K562 (cell line): ENCODE results near the gene XPR1. TPM values are rescaled to one million over a fixed set of nuclear protein-coding genes. Genes with fewer than 3 reads are reported as not detected.
A peak's percentile ranks its signal among the peaks of the same experiment; 100 is the strongest.

Experiments used
- CAMTA2 ChIP-seq: fragments of 250-450 bp; sonication (Bioruptor Pico); conservative IDR thresholded peaks from 2 replicates; pipeline ENCODE4 v1.5.1; 2022
- CBFA2T3 ChIP-seq: fragments of 450-650 bp; IDR thresholded peaks from 2 replicates; pipeline ENCODE4 v1.6.1; 2017
- CHD4 ChIP-seq: fragments of 200-600 bp; sonication (generic); IDR thresholded peaks from 3 replicates; pipeline ENCODE4 v1.6.1; 2012; ENCODE audit warnings: low read depth, mild to moderate bottlenecking, mixed read lengths, low read length, inconsistent platforms; ENCODE audit not compliant: insufficient read depth, insufficient replicate concordance, poor library complexity, severe bottlenecking
- DACH1 ChIP-seq: fragments of 450-650 bp; IDR thresholded peaks from 2 replicates; pipeline ENCODE4 v1.6.1; 2018; ENCODE audit not compliant: partially characterized antibody
- DDX20 ChIP-seq: fragments of 450-650 bp; IDR thresholded peaks from 2 replicates; pipeline ENCODE4 v1.6.1; 2016; ENCODE audit warnings: missing genetic modification characterization, low read depth, mild to moderate bottlenecking, missing compliant biosample characterization, moderate library complexity
- GATAD2B ChIP-seq: fragments of 450-650 bp; IDR thresholded peaks from 2 replicates; pipeline ENCODE4 v1.6.1; 2017; ENCODE audit warnings: mild to moderate bottlenecking, borderline replicate concordance
- HNRNPK ChIP-seq: fragments of 200-400 bp; formaldehyde crosslinking; IDR thresholded peaks from one replicate; pipeline ENCODE4 v1.6.1; 2018; ENCODE audit warnings: mild to moderate bottlenecking, low read depth, low read length; ENCODE audit not compliant: poor library complexity, severe bottlenecking
- HNRNPUL1 ChIP-seq: fragments of 200-400 bp; formaldehyde crosslinking; IDR thresholded peaks from 2 replicates; pipeline ENCODE4 v1.6.1; 2017; ENCODE audit warnings: low read length
- MBD1 ChIP-seq: fragments of 250-450 bp; sonication (Bioruptor Pico); IDR thresholded peaks from 2 replicates; pipeline ENCODE4 v1.8.0; 2022; ENCODE audit warnings: inconsistent platforms
- STAG1 ChIP-seq: sonication (generic); formaldehyde crosslinking; IDR thresholded peaks from 2 replicates; pipeline ENCODE4 v1.5.0; 2020; ENCODE audit warnings: missing genetic modification reagents, borderline replicate concordance
- TFAM ChIP-seq: fragments of 250-450 bp; sonication (Bioruptor Pico); conservative IDR thresholded peaks from 2 replicates; pipeline ENCODE4 v1.5.0; 2021; ENCODE audit warnings: mild to moderate bottlenecking, moderate library complexity
- ZBTB34 ChIP-seq: fragments of 250-450 bp; sonication (Bioruptor Pico); IDR thresholded peaks from 2 replicates; pipeline ENCODE4 v1.8.0; 2021; ENCODE audit warnings: mild to moderate bottlenecking, moderate library complexity
- ZNF696 ChIP-seq: fragments of 250-450 bp; sonication (Bioruptor Pico); conservative IDR thresholded peaks from 2 replicates; pipeline ENCODE4 v1.4.0; 2020; ENCODE audit warnings: mild to moderate bottlenecking, moderate library complexity
- ZNF75A ChIP-seq: fragments of 450-650 bp; formaldehyde crosslinking; IDR thresholded peaks from 2 replicates; pipeline ENCODE4 v1.4.0; 2020; ENCODE audit warnings: mild to moderate bottlenecking
- polyA plus RNA-seq, 8 experiments: library from polyadenylated mRNA; depleted of rRNA in 4 of 8; stranded (reverse) in 5 of 8; unstranded in 3 of 8; fragments of >200 nt; fragmentation: Nextera tagmentation in 2 of 8; fragmentation: Illumina TruSeq in 1 of 8; extraction: Ambion mirVana in 2 of 8; extraction: Trizol in 1 of 8; gene quantifications; 2 replicates each; pipeline versions ENCODE4 v1.2.1 to v1.2.3, GENCODE V29; 2011 to 2014; ENCODE audit warnings: inconsistent platforms in 1 of 8, missing spikeins in 1 of 8
- total RNA-seq, 7 experiments: library from RNA; depleted of rRNA in 6 of 7; stranded (reverse); fragments of >200 nt in 6 of 7; fragmentation: Illumina TruSeq in 2 of 7; extraction: Trizol in 2 of 7; gene quantifications; 2 replicates each; pipeline versions ENCODE4 v1.2.1 to v1.2.3, GENCODE V29; 2011 to 2021; ENCODE audit warnings: low replicate concordance in 1 of 7
- TF ChIP-seq, protein P1 (sequence below), 2 experiments: fragments of 450-650 bp; formaldehyde crosslinking in 1 of 2; IDR thresholded peaks; 2 replicates each; pipeline versions ENCODE4 v1.4.0 to v1.6.1; 2014 to 2020; ENCODE audit warnings: mild to moderate bottlenecking in 2 of 2, borderline replicate concordance in 1 of 2, low read depth in 1 of 2
- TF ChIP-seq, protein P2 (sequence below): sonication (generic); formaldehyde crosslinking; IDR thresholded peaks from 2 replicates; pipeline ENCODE4 v1.9.0; 2022; ENCODE audit warnings: mild to moderate bottlenecking, missing genetic modification reagents

The XPR1 gene
- total and polyA plus RNA-seq, 9 of the 15 experiments (the other 6 are each of a cell fraction or from before 2014, with no cell fraction given): 3.0 to 66.2 (median 38.6) TPM

DNA sequence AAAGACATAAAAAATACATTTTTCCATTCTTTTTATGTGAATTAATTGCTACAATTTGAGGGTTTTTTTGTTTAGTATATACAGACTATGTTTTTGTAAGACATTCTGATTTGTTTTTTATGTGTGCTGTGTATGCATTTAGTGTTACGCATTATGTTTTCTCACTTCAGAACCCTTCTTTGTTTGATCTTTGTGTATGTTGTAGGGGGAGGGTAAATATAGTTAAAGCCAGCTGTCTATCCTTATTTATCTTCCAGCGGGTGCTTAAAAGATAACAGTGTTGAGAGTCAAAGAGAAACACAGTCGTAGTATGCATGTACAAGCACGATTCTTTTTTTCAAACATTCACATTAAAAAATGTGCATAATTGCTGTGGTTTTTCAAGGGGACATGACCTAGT is 183.4 kb downstream of the XPR1 start (continued):
- TF ChIP-seq, protein P1, sequence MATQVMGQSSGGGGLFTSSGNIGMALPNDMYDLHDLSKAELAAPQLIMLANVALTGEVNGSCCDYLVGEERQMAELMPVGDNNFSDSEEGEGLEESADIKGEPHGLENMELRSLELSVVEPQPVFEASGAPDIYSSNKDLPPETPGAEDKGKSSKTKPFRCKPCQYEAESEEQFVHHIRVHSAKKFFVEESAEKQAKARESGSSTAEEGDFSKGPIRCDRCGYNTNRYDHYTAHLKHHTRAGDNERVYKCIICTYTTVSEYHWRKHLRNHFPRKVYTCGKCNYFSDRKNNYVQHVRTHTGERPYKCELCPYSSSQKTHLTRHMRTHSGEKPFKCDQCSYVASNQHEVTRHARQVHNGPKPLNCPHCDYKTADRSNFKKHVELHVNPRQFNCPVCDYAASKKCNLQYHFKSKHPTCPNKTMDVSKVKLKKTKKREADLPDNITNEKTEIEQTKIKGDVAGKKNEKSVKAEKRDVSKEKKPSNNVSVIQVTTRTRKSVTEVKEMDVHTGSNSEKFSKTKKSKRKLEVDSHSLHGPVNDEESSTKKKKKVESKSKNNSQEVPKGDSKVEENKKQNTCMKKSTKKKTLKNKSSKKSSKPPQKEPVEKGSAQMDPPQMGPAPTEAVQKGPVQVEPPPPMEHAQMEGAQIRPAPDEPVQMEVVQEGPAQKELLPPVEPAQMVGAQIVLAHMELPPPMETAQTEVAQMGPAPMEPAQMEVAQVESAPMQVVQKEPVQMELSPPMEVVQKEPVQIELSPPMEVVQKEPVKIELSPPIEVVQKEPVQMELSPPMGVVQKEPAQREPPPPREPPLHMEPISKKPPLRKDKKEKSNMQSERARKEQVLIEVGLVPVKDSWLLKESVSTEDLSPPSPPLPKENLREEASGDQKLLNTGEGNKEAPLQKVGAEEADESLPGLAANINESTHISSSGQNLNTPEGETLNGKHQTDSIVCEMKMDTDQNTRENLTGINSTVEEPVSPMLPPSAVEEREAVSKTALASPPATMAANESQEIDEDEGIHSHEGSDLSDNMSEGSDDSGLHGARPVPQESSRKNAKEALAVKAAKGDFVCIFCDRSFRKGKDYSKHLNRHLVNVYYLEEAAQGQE (IDR thresholded peaks at IDR 0.05; ENCODE audit: borderline replicate concordance): no peak
- TF ChIP-seq, protein P1 (CRISPR knock-in tag; IDR thresholded peaks at IDR 0.05; ENCODE audit: low read depth): no peak
- TF ChIP-seq HNRNPUL1 (no peak), ZNF696 (CRISPR knock-in tag) (no peak), CHD4 (no peak), GATAD2B (0 out of 2 replicates have a peak, but pooled peaks have one; percentile 42), CAMTA2 (CRISPR knock-in tag) (no peak), HNRNPK (no peak), DACH1 (peak; percentile 74), DDX20 (no peak), CBFA2T3 (peak; percentile 84), STAG1 (CRISPR knock-in tag) (no peak), TFAM (CRISPR knock-in tag) (no peak), ZNF75A (CRISPR knock-in tag) (no peak), ZBTB34 (no peak), MBD1 (CRISPR knock-in tag) (no peak)
- TF ChIP-seq, protein P2, sequence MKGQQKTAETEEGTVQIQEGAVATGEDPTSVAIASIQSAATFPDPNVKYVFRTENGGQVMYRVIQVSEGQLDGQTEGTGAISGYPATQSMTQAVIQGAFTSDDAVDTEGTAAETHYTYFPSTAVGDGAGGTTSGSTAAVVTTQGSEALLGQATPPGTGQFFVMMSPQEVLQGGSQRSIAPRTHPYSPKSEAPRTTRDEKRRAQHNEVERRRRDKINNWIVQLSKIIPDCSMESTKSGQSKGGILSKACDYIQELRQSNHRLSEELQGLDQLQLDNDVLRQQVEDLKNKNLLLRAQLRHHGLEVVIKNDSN (CRISPR knock-in tag): no peak
